ENCODE results near the gene RFX5.

Gene RFX5

DNA sequence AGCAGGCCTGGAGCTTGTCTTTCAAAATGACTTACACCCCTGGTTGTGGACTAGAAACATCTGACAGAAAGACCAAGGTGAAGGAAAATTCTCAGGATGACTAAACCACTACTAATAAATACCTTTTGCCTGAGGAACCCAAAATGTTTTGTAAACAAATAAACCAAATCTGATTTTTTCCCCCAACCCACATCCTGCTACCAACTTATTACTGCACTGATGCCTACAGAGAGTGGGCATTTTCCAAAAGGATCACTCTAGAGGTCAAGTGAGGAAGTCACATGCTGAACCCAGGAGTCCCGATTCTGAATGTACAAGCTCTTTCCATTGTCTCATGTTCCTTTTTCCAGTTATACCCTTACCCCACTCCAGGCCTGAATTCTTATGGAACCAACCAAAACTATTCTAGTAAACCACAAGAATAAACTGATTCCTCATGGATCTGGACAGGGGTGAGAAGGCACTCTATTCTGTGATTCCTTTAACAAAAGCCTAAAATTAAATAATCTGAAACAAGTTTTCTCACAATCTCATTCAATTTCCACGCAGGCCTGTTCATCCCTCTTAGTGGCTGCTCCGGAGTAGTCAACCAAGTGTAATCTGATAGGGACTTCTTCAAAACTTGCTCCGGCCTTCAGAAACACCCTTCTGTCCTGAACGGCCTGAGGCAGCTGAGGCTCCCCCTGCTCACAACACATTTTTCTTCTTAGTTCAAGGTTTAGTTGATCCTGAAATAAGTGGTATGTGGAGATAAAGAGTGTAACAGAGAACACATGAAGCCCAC, 21.2 kb downstream of the RFX5 start:
- DNase-seq (ENCODE audit: low read depth in 2 of 2, low spot score in 1 of 2): no peak

DNA sequence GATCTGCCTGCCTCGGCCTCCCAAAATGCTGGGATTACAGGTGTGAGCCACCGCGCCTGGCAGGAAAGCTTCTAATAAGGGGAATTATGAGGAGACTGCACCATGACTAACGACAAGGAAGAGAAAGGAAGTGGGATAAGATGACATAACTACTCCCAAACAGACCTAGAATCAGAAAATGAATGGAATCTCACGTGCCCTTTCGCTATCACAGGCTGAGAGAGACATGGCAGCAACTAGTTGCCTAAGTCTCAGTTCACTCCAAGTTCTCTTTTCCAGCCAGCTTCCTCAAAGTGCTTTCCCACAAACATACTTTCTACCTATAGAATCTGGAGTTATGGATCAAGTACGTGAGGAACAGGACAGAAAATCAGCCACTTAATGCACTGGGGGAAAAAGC, 21.8 kb downstream of the RFX5 start:
- DNase-seq (ENCODE audit: low read depth in 2 of 2, low spot score in 1 of 2): no peak

DNA sequence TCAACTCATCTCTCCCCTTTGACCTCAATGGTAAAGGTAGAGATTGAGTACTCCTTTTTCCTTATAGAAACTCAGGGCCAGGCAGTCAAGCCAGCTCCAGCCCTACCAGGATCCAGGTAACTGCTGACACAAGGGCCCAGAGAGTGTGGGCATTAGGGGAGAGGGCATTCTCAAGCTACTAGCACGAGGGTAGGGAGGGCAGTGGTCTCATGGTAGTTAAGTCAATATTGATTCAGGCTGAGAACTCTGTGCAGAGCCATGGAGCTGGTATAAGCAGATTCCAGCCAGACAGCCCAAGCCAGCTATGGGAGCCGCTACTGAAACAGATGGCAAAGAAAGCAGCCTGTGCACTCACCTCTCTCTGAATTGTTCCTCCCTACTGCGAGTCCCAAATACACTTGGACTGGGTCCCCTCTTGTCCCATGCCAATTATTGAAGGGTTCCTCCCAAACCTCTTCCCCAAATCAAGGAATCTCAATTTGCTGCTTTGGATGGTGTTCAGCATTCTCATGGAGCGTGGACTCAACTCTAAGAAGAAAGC, 22.6 kb downstream of the RFX5 start:
- no peak for DNase-seq (ENCODE audit: low read depth in 2 of 2, low spot score in 1 of 2)

DNA sequence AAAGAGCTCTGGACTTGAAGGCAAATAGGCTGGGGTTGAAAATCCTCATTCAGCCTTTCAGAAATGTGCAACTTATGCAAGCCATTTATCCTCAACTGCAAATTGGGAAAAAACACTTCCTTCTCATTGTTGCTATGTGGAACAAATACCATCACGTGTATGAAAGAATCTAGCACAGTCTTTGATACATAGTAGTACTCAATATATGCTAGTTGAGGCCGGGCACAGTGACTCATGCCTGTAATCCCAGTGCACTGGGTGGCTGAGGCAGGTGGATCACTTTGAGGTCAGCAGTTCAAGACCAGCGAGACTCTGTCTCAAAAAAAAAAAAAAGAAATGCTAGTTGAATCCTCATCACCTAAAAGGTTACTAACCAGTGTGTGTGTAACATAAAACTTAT, 28.1 kb downstream of the RFX5 start:
- DNase-seq (ENCODE audit: low read depth in 2 of 2, low spot score in 1 of 2): no peak

DNA sequence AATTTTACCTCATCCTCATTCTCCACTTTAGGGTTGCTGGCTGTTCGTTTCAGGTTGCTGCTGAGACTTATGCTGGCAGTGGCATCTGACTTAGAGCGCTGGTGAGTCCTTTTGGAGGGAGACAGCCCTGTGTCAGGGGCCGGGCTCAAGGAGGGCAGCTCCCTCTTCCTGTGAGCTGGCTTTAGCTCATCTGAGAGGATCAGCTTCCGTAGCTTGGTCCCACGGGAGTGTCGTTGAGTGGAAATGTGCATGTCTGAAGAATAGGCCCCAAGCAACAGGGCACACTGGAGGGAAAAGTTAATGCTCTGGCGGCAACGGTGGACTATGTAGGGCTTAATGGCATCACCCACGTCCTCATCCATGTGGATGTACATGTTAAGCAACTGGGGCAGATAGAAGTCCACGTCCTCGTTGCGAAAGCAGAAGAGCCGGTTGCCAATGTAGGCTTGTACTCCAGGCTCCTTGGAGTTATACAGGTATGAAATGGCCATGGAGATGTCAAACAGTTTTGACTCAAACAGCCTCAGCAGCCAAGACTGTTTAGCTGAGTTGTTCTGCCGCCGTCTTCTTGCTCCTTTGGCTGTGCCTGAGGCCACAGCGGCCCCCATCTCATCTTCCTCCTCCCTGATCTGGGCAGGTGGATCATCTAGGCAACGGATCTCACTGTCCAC, 31.4 kb downstream of the RFX5 start:
- DNase-seq (ENCODE audit: low read depth in 2 of 2, low spot score in 1 of 2): no peak

DNA sequence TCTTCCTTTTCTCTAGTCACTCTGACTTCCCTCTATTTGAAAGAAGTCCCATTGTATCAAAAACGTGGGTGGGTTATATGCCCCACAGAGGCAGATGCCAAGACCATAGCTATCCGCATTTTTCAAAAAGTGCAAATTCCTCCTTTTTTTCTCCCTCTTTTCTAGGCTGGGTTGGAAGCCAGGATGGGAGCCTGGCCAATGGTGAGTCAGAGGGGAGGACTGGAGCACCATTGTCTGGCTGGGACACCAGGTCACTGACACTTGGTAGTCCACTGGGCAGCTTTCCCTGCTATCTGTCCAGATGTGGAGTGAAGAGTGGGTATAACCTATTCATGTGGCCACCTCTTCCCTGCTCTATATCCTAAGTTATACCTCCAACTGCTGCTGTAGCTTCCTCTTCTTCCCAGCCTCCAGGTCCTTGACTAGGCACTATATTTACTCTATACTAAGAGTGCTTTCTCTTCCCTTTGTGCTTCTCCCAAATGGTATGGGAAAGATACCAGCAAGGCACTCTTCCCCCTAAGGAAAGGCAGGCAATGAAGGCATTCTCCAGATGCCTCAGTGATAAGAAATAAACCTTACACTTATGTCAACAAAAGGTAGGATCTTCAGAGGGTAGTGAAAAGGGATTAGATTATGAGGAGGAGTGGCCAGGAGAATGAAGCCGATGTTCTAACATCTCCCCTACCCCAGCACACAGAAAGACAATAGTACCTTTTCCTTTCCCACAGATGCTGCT, 32.7 kb downstream of the RFX5 start:
- DNase-seq (ENCODE audit: low read depth in 2 of 2, low spot score in 1 of 2): no peak

DNA sequence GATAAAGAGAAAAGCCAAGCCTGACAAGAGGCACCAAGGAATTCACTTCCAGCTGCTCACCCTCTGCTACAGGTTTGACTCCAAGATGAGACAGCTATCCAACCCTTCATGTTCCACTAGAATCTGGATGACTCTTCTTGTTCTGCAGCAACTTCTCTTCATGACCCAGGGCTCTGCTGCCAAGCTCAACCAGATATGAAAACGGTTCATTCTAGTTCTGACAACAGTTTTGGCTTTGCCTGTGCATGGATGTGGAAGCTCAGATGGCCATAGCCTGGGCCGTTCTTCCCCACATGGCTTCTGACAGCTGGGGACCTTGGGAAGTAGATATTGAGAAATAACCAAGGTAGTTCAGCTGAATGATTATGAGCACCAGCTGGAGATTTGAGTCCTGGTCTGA, 33.6 kb downstream of the RFX5 start:
- DNase-seq (ENCODE audit: low read depth in 2 of 2, low spot score in 1 of 2): no peak

DNA sequence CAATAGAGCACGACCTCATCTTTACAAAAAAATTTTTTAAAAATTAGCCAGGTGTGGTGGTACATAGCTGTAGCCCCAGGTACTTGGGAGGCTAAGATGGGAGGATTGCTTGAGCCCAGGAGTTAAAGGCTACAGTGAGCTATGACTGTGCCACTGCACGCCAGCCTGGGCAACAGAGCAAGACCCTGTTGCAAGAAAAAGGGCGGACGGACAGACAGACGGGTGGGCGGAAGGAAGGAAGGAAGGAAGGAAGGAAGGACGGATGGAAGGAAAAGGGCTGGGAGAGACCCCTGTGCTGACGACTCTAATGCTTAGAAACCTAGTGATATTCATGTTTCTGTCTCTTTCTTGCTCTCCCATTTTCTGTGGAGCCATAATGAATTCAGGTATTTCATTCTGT, 34.2 kb downstream of the RFX5 start:
- DNase-seq (ENCODE audit: low read depth in 2 of 2, low spot score in 1 of 2): no peak

DNA sequence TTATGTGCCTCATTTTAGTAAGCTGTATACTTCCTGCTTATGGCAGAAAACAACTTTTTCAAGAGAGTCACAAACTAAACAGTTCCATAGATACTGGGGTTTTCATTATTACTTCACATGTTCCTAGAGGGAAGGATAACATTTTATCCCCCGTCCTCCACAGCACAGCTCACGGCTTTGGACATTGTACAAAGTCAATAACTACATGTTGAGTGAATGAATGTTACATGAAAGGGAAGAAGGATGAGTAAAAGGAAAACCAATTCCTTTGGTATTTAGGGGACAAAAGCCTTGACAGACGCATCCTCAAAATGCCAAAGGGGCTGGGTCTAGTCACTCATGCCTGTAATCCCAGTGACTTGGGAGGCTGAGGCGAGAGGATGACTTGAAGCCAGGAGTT, 34.6 kb downstream of the RFX5 start:
- no peak for DNase-seq (ENCODE audit: low read depth in 2 of 2, low spot score in 1 of 2)

DNA sequence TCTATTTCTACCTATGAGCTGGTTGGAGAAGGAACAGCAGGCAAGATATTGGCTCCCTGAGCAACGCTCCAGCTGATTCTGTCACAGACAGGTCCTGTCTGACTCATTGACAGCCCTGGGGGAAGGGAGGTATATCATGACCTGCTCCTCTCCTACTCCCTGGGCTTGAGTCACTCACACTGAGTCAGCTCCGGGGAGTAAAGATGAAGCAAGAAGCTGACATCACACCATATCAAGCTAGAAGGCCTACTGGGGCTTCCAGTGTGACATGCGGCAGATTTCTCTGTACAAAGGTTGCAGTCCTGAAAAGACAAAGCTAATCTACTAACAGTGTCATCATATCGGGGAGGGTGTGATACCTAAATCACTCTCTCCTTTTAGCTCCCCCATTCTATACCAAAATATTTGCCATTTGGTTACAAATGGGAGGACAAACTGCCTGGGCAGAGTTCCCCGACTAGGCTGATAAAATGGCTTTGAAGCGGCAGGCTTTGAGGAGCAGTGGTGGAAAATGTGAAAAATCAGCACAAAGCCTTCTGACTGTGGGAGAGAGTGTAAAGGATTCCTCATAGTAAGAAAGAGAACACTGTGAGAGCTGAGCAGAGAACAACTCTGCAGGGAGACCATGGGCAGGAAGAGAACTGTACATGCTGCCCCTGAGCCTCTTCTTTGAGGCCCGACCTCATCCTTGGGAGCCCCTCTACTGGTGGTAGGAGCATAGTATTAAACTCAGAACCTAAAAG, 35.3 kb downstream of the RFX5 start:
- DNase-seq (ENCODE audit: low read depth in 2 of 2, low spot score in 1 of 2): peak; percentile 49 to 76

DNA sequence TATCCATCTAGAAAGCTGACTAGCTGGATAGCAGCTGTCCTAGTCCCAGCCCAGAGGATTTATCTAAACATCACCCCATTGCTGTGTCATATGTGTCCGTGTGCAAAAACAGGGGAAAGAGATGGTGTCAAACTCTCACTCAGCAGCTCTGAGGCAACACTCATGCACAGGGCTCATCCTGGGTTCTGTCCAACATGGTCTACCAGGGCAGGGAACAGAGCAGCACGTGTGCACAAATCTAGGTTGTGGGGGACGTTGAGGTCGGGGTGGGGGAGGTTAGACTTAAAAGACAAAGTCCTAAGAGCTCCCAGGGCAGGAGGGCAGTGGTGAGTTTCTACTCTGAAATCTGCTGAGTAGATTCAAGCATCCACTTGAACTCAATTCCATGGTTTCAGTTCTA, 36.0 kb downstream of the RFX5 start:
- no peak for DNase-seq (ENCODE audit: low read depth in 2 of 2, low spot score in 1 of 2)

DNA sequence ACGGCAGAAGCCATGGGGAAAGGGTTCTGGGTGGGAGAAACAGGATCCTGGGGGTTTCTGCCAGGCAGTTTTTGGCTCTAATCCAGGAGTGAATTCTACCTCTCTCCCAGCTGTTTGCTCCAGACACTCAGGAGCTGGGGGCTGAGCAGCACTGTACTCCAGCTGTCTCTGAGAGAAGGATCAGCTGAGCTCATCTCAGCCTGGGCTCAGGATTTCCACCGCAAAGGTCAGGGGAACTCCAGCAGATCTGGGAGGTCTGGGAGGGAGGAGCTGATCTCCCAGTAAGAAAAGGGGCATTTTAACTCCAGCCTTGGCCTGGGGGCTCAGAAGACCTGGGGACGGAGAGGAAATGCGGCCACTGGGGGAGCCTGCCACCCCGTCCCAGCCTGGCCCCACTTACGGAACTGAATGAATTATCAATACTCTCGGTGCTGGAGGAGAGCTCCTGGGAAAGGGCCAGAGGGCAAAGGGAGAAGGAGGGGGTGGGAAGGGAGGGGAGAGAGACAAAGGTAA, 37.2 kb downstream of the RFX5 start:
- no peak for DNase-seq (ENCODE audit: low read depth in 2 of 2, low spot score in 1 of 2)

DNA sequence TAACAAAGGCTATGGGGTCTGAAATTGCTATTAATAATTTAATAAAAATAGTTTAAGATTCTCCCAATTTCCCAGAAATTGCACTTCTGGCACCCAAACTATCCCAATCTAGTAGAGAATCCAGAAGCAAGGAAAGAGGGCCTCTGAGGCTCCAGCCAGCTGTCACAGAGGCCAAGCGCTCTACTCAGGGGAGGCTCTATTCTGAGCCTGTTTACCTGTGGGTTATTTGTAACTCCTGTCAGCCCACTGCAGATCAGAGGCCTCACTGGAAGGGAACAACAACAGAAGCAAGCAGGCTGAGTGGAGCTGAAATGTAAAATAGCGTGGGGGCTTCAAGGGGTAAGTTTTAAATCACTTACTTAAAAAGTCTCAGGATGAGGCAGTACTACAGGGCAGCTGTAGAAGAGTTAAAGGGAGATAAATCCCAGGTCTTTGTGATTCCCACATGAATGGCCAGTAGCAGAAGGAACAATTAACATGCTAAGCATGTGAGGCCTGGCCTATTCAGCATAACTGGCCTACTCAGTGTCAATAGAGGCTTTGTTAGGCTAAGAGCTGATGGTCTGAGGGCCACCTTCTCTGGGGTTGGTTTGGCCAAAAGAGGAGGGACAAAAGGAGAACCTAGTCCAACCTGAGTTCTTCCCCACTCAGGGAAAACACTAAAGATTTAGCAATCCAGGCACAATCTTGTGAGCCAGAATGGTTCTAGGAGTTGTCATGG, 52.1 kb downstream of the RFX5 start:
- DNase-seq (ENCODE audit: low read depth in 2 of 2, low spot score in 1 of 2): no peak

DNA sequence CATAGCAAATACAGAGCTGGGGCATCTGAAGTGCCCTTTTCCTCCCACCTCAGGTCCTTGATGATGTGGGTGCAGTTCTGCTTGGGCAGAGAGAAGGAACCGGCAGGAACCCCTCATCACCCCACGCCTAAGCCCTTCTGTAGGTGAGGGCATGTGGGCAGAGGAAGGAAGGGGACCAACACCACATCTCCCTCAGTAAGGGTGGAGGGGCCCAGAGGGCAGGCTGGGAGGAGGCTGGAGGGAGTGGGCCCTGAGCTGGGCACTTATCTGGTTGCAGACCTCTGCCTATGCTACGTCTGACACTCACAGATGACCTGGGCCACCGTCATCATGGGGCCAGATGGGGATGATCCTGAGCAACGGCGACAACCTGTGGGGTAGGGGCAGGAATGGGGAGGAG, 54.0 kb downstream of the RFX5 start:
- DNase-seq (ENCODE audit: low read depth in 2 of 2, low spot score in 1 of 2): no peak

DNA sequence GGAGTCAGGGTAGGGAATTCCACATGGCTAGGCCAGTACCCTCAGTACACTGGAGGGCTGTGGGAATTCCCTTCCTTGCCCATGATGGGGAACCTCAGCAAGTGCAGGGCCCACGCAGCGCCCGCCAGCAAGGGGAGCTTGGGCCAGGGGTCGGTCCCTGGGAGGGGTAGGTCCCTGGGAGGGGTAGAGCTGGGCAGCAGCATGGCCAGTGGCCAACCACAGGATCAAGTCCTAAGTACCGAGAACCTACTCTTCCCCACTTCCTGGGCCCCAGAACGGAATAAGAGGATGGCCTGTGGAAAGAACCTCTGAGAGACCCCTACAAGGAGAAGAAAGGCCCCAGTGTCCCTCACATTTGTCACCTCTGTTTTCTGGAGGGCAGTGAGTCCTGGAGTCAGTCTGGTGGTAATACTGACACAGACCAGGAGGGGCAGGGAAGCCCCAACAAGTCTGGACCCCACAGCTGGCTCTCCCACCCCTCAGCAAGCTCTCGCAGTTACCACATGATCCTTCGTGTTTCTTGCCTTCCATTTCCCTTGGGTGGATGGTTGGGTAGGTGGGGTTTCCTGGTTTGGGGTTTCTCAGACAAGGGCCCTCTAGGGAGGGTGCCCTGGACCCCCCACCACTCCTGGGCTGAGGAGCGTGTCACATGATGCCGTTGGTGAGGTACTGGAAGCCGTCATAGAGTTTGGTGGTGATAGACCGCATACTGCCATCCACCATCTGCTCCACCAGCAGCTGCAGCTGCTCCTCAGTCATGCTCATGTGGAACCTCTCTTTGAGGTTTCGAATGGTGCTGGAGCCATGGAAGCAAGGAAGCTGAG, 54.6 kb downstream of the RFX5 start:
- no peak for DNase-seq (ENCODE audit: low read depth in 2 of 2, low spot score in 1 of 2)

DNA sequence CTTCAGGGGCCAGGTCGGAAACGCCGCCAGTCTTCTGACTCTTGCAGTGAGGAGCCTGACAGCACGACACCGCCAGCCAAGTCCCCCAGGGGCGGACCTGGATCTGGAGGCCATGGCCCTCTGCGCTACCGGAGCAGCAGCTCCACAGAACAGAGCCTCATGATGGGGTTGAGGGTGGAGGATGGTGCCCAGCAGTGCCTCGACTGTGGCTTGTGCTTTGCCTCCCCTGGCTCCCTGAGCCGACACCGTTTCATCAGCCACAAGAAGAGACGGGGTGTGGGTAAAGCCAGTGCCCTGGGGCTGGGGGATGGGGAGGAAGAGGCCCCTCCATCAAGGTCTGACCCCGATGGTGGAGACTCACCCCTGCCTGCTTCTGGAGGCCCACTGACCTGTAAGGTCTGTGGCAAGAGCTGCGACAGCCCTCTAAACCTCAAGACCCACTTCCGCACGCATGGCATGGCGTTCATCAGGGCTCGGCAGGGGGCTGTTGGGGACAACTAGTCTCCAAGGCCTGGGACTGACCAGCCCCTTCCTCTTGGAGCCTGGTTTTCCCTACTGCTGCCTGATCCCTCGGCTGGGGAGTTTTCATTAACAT, 56.2 kb downstream of the RFX5 start:
- DNase-seq (ENCODE audit: low read depth in 2 of 2, low spot score in 1 of 2): no peak
